Transverse colon (tissue), 4 donors: ENCODE results near the gene WNT10A. TPM values are rescaled to one million over a fixed set of nuclear protein-coding genes. Genes with fewer than 3 reads are reported as not detected.

Experiments
- DNase-seq: peaks from one replicate; pipeline ENCODE4 v3.0.0-alpha.2; 2019
- H3K27ac ChIP-seq, 4 donors: fragments of 200-600 bp; sonication (generic); 2 replicates each; pipeline ENCODE4 v1.5.1; 2016 to 2018; ENCODE audit warnings: inconsistent platforms in 4 of 4
- H3K27me3 ChIP-seq: fragments of 200-600 bp; sonication (generic); 2 replicates; pipeline ENCODE4 v1.5.1; 2017; ENCODE audit warnings: inconsistent platforms
- H3K36me3 ChIP-seq, 4 donors: fragments of 200-600 bp; sonication (generic); 2 replicates each; pipeline ENCODE4 v1.5.1; 2017 to 2019; ENCODE audit warnings: inconsistent platforms in 4 of 4
- H3K4me1 ChIP-seq, 4 donors: fragments of 200-600 bp; sonication (generic); 2 replicates each; pipeline ENCODE4 v1.5.1; 2017 to 2020; ENCODE audit warnings: inconsistent platforms in 4 of 4
- H3K4me3 ChIP-seq, 4 donors: fragments of 200-600 bp; sonication (generic); 1 replicate in 1 of 4; 2 replicates in 3 of 4; pipeline versions ENCODE4 v1.5.1 to v1.6.1; 2017 to 2019; ENCODE audit warnings: inconsistent platforms in 4 of 4
- H3K9me3 ChIP-seq, 2 donors: fragments of 200-600 bp; sonication (generic); 2 replicates each; pipeline ENCODE4 v1.5.1; 2017 to 2019; ENCODE audit warnings: inconsistent platforms in 2 of 2
- EP300 ChIP-seq: sonication (generic); formaldehyde crosslinking; IDR thresholded peaks from one replicate; pipeline ENCODE4 v1.6.1; 2017; ENCODE audit warnings: antibody characterized with exemption, low read depth
- POLR2A ChIP-seq: fragments of 450-650 bp; IDR thresholded peaks from one replicate; pipeline ENCODE4 v1.6.1; 2016; ENCODE audit warnings: antibody characterized with exemption, mild to moderate bottlenecking, moderate library complexity
- POLR2AphosphoS5 ChIP-seq, 3 donors: sonication (generic); formaldehyde crosslinking; IDR thresholded peaks; one replicate each; pipeline ENCODE4 v1.6.1; 2016; ENCODE audit warnings: antibody characterized with exemption in 3 of 3
- WGBS, 2 donors: methylation state at CpG; one replicate each; pipeline ENCODE4 v1.1.5; 2018; ENCODE audit warnings: low coverage in 1 of 2; 5-methylcytosine and 5-hydroxymethylcytosine counted together
- in situ Hi-C, 4 donors: fragments of 200-750 bp; cut with MboI; loops; one replicate each; pipeline versions ENCODE4 v1.15.0 to v1.15.1; 2017; ENCODE audit warnings: low sequenced_read_pairs in 3 of 4, low pct_ligation_motif_present in 1 of 4, low pct_unique_long_range_greater_than_20kb in 1 of 4
- intact Hi-C: fragments of 100-400 bp; cut with DNase I; formaldehyde crosslinking; loops from one replicate; pipeline ENCODE4 v1.15.1; 2023; ENCODE audit warnings: low total_unique reads
- total RNA-seq, 4 donors: library from RNA; depleted of rRNA; stranded (reverse); fragments of >200 nt; gene quantifications; one replicate each; pipeline ENCODE4 v1.1.0, GENCODE V29; 2016
- TF ChIP-seq, protein P1 (sequence below), 5 experiments: fragments of 200-600 bp in 3 of 5; fragments of 450-650 bp in 2 of 5; sonication (generic) in 3 of 5; IDR thresholded peaks; 1 replicate in 2 of 5; 2 replicates in 3 of 5; pipeline ENCODE4 v1.5.1; 2016 to 2017; ENCODE audit warnings: antibody characterized with exemption in 5 of 5, inconsistent platforms in 3 of 5, mild to moderate bottlenecking in 2 of 5, moderate library complexity in 1 of 5

WNT10A gene
- total RNA-seq, 4 donors from 2014 or later = 0.27 to 1.6 TPM; not detected in 2

GRCh38 chr2:218865999-218866398, 14.7 kb upstream of the WNT10A start:
- peaks cover 98% of the 10 kb centered on the region for H3K27me3 ChIP-seq
- H3K9me3 ChIP-seq = no peaks in the 10 kb centered on the region
- no peak for DNase-seq
- no peaks in the 10 kb centered on the region for H3K36me3 ChIP-seq
- no peak overlapping the region for H3K4me3 ChIP-seq
- peaks cover 0 to 3% (median 1%) of the 10 kb centered on the region in 4 donors for H3K4me1 ChIP-seq
- no peak overlapping the region for H3K27ac ChIP-seq
- TF ChIP-seq, protein P1, sequence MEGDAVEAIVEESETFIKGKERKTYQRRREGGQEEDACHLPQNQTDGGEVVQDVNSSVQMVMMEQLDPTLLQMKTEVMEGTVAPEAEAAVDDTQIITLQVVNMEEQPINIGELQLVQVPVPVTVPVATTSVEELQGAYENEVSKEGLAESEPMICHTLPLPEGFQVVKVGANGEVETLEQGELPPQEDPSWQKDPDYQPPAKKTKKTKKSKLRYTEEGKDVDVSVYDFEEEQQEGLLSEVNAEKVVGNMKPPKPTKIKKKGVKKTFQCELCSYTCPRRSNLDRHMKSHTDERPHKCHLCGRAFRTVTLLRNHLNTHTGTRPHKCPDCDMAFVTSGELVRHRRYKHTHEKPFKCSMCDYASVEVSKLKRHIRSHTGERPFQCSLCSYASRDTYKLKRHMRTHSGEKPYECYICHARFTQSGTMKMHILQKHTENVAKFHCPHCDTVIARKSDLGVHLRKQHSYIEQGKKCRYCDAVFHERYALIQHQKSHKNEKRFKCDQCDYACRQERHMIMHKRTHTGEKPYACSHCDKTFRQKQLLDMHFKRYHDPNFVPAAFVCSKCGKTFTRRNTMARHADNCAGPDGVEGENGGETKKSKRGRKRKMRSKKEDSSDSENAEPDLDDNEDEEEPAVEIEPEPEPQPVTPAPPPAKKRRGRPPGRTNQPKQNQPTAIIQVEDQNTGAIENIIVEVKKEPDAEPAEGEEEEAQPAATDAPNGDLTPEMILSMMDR (IDR thresholded peaks at IDR 0.05) = no peak
- in situ Hi-C loops (no loop called here), intact Hi-C loops (no loop called here)
- 61 to 65% methylated on average over 5 to 6 of the region's 6 CpGs for WGBS, 2 donors

DNA sequence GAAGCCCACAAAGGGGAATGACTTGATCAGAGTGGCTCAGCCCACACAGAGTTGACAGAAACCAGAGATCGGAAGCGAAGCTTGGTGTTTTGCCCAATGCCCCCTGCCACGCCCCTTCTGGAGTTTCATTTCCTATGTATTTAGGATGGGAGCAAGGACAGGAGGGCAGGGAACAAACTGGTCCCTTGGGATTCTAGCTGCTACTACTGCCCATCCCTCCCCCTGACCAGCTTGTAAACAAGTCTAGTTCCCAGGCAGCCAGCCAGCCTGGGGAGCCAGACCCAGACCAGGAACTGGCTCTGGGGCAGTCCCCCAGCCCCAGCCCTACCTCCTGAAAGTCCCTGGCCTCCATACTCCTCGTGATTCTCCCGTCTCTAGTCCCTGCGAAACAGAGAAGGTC, 12.8 kb upstream of the WNT10A start:
- in situ Hi-C loops = no loop called here
- TF ChIP-seq POLR2A (no peak), EP300 (no peak), POLR2AphosphoS5 (IDR thresholded peaks at IDR 0.05) (no peak)
- TF ChIP-seq, protein P1 (IDR thresholded peaks at IDR 0.05) = no peak

GRCh38 chr2:218869064-218869463, 11.6 kb upstream of the WNT10A start:
- intact Hi-C loops (no loop called here), in situ Hi-C loops (no loop called here)
- Histone ChIP-seq H3K4me3 (no peak overlapping the region), H3K4me1 (peaks cover 0 to 19% (median 10%) of the 10 kb centered on the region in 4 donors), H3K36me3 (no peaks in the 10 kb centered on the region), H3K27me3 (peaks cover 98% of the 10 kb centered on the region), H3K27ac (no peak overlapping the region), H3K9me3 (no peaks in the 10 kb centered on the region)
- TF ChIP-seq POLR2AphosphoS5 (IDR thresholded peaks at IDR 0.05) = no peak
- no peak for TF ChIP-seq EP300
- TF ChIP-seq POLR2A = no peak
- TF ChIP-seq, protein P1 (IDR thresholded peaks at IDR 0.05) = no peak
- WGBS, 2 donors = 89% methylated on average over 9 of the region's 9 CpGs; no CpG with 5 or more reads in 1 of the 2 donors
- no peak for DNase-seq

More for the DNA sequence above, 12.8 kb upstream of the WNT10A start:
- Histone ChIP-seq H3K36me3 (no peaks in the 10 kb centered on the region), H3K4me3 (no peak overlapping the region), H3K4me1 (peaks cover 0 to 13% (median 7%) of the 10 kb centered on the region in 4 donors), H3K27me3 (peaks cover 98% of the 10 kb centered on the region), H3K9me3 (no peaks in the 10 kb centered on the region), H3K27ac (no peak overlapping the region)
- intact Hi-C loops = no loop called here
- WGBS, 2 donors = 40 to 54% methylated on average over 5 to 6 of the region's 6 CpGs
- no peak for DNase-seq

GRCh38 chr2:218870984-218871344, 9.7 kb upstream of the WNT10A start:
- no peaks in the 10 kb centered on the region for H3K9me3 ChIP-seq
- H3K36me3 ChIP-seq = no peaks in the 10 kb centered on the region
- in situ Hi-C loops (no loop called here), intact Hi-C loops (no loop called here)
- peaks cover 99% of the 10 kb centered on the region for H3K27me3 ChIP-seq
- 0% methylated on average over 3 of the region's 18 CpGs; no CpG with 5 or more reads in 1 of the 2 donors for WGBS, 2 donors
- TF ChIP-seq POLR2A (no peak), EP300 (no peak), POLR2AphosphoS5 (IDR thresholded peaks at IDR 0.05) (no peak)
- TF ChIP-seq, protein P1 (IDR thresholded peaks at IDR 0.05) = no peak
- peaks cover 0 to 19% (median 10%) of the 10 kb centered on the region in 4 donors for H3K4me1 ChIP-seq
- DNase-seq = peak; percentile 27
- peak overlapping the region in 2 of 4 donors; percentile 16 to 34 for H3K4me3 ChIP-seq
- H3K27ac ChIP-seq = no peak overlapping the region
